Activated naive CD4-positive, alpha-beta T cell treated with anti-CD3 and anti-CD28 coated beads, Interleukin-2, amount 50 U/mL, for 24 hours (primary cell): ENCODE results near the gene GOLGA8H.
"Not testable (repeated sequence)": the region's sequence is repeated elsewhere in the genome, so short reads cannot be mapped to it uniquely, and the experiment has no call there.

ENCODE experiments used
- H3K27ac Mint-ChIP-seq: one replicate; pipeline ENCODE4 v1.8.0; 2021; ENCODE audit warnings: mild to moderate bottlenecking, mixed read lengths
- H3K27me3 Mint-ChIP-seq: one replicate; pipeline ENCODE4 v1.8.0; 2021; ENCODE audit warnings: mixed read lengths
- H3K36me3 Mint-ChIP-seq: one replicate; pipeline ENCODE4 v1.8.0; 2021; ENCODE audit warnings: mixed read lengths
- H3K4me1 Mint-ChIP-seq: one replicate; pipeline ENCODE4 v1.8.0; 2021; ENCODE audit warnings: mixed read lengths
- H3K4me3 Mint-ChIP-seq: one replicate; pipeline ENCODE4 v1.8.0; 2021; ENCODE audit warnings: mild to moderate bottlenecking, mixed read lengths
- H3K9me3 Mint-ChIP-seq: one replicate; pipeline ENCODE4 v1.8.0; 2021; ENCODE audit warnings: mixed read lengths

GOLGA8H gene, protein sequence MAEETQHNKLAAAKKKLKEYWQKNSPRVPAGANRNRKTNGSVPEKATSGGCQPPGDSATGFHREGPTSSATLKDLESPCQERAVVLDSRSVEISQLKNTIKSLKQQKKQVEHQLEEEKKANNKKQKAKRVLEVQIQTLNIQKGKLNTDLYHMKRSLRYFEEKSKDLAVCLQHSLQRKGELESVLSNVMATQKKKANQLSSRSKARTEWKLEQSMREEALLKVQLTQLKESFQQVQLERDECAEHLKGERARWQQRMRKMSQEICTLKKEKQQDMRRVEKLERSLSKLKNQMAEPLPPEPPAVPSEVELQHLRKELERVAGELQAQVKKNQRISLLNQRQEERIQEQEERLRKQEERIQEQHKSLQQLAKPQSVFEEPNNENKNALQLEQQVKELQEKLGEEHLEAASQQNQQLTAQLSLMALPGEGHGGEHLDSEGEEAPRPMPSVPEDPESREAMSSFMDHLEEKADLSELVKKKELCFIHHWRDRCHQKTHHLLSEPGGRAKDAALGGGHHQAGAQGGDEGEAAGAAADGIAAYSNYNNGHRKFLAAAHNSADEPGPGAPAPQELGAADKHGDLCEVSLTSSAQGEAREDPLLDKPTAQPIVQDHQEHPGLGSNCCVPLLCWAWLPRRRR

DNA sequence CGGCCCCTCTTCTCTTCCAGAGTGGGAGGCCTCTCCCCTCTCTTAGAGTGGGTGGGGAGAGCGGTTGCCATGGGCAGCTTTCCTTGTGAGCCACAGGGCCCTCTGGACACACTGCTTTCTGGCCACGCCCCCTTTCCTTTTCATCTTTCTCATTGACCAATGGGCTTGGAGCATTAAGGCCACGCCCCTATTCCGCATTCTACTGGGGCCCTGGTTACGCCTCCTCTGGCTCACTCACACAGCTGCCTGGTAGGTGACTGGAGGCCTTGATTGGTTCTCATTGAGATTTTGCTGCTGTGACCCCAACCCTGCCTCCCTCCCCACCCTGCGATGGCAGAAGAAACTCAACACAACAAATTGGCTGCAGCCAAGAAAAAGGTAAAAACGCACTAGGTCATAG is at the start of gene GOLGA8H:
Gene GOLGA8H, plus strand, starts transcription at position 233 of the 400 bp plus-strand sequence. Its CDS starts 98 bp downstream, at position 331.
- not testable (repeated sequence) for H3K9me3 Mint-ChIP-seq, H3K36me3 Mint-ChIP-seq, H3K27me3 Mint-ChIP-seq, H3K4me3 Mint-ChIP-seq, H3K4me1 Mint-ChIP-seq, H3K27ac Mint-ChIP-seq

- H3K9me3 Mint-ChIP-seq, H3K4me1 Mint-ChIP-seq, H3K36me3 Mint-ChIP-seq, H3K27me3 Mint-ChIP-seq, H3K4me3 Mint-ChIP-seq, H3K27ac Mint-ChIP-seq: not testable (repeated sequence)
Measured at GRCh38 chr15:30566949-30567348, 36.9 kb upstream of the GOLGA8H start.

GRCh38 chr15:30573012-30573491 is 30.8 kb upstream of the GOLGA8H start:
- H3K27ac Mint-ChIP-seq, H3K36me3 Mint-ChIP-seq, H3K4me1 Mint-ChIP-seq, H3K4me3 Mint-ChIP-seq, H3K27me3 Mint-ChIP-seq, H3K9me3 Mint-ChIP-seq: not testable (repeated sequence)

GRCh38 chr15:30579394-30579970 is 24.3 kb upstream of the GOLGA8H start:
- not testable (repeated sequence) for H3K27ac Mint-ChIP-seq, H3K9me3 Mint-ChIP-seq, H3K27me3 Mint-ChIP-seq, H3K4me3 Mint-ChIP-seq, H3K36me3 Mint-ChIP-seq, H3K4me1 Mint-ChIP-seq

GRCh38 chr15:30580716-30581115 is 23.1 kb upstream of the GOLGA8H start:
- not testable (repeated sequence) for H3K36me3 Mint-ChIP-seq, H3K27ac Mint-ChIP-seq, H3K4me1 Mint-ChIP-seq, H3K4me3 Mint-ChIP-seq, H3K9me3 Mint-ChIP-seq, H3K27me3 Mint-ChIP-seq

DNA sequence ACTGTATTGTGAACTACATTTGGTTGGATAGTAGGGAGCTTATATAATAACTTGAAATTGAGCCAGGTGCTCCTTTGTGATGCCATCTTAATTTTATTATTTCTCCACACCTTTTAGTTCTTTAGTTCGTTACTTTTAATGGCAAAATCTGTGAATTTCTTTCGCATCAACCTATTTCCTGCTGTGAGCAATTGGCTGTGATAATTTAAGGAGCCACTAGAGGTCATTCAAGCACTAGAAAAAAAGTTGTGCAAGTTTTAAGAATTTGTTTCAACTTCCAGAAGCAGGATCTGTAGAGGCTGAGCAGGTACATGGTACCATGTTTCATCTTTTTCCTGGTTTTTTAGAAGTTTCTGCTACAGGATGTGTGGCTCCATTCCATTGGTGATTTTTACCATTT is 4.9 kb upstream of the GOLGA8H start:
- H3K4me3 Mint-ChIP-seq, H3K27ac Mint-ChIP-seq, H3K4me1 Mint-ChIP-seq, H3K27me3 Mint-ChIP-seq, H3K9me3 Mint-ChIP-seq, H3K36me3 Mint-ChIP-seq: not testable (repeated sequence)

- not testable (repeated sequence) for H3K9me3 Mint-ChIP-seq, H3K27me3 Mint-ChIP-seq
Measured at GRCh38 chr15:30612271-30612670, 8.4 kb downstream of the GOLGA8H start.

GRCh38 chr15:30621342-30621741 is 17.5 kb downstream of the GOLGA8H start:
- H3K4me3 Mint-ChIP-seq, H3K4me1 Mint-ChIP-seq, H3K9me3 Mint-ChIP-seq, H3K27me3 Mint-ChIP-seq, H3K36me3 Mint-ChIP-seq, H3K27ac Mint-ChIP-seq: not testable (repeated sequence)

More at GRCh38 chr15:30612271-30612670, 8.4 kb downstream of the GOLGA8H start:
- not testable (repeated sequence) for H3K27ac Mint-ChIP-seq, H3K4me3 Mint-ChIP-seq, H3K36me3 Mint-ChIP-seq, H3K4me1 Mint-ChIP-seq

DNA sequence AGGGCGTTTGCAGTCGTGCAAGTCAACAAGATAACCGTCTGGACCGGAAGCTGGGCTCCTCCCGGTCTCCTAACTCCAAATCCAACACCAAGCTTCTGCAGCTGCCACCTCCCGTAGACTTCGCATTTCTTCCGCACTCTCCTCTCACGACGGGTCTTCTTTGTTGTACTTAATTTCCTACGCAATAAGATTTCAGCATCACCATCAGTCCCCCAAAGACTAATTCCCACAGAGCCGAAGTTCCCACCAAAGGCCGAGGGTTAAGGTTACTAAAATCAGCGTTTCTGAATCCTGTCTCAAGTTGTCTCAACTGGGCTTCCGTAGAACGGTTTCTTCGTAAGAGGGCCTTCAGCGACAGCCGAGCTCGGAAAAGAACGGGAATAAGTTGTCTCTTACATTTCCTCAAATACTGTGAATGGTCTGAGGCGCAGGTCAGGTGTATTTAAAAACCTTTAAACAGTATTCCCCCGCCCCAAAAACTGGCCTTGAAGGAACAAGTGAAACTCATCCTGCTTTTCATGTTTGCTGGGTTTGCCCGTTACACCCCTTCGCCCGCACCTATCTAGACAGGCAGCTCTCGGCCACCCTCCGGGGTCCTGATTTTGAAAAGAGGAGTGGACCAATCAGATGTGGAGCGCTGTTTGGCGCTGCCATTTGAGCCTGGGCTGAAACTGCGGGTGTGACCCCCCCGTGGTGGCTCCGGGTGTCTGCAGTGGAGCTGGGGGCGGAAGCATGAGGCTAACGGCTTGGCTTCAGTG is 21.8 kb downstream of the GOLGA8H start, which contains the start of gene ARHGAP11B:
Gene ARHGAP11B, plus strand, starts transcription at position 693 of the 758 bp plus-strand sequence.
- H3K27ac Mint-ChIP-seq, result peak within 1 kb of the TSS; percentile 99
- not testable (repeated sequence) for H3K9me3 Mint-ChIP-seq, H3K27me3 Mint-ChIP-seq, H3K36me3 Mint-ChIP-seq
- H3K4me3 Mint-ChIP-seq, result peak within 1 kb of the TSS; percentile 100
- peaks cover 23% of the 10 kb centered on the region for H3K4me1 Mint-ChIP-seq

- Mint-ChIP-seq H3K27ac (peak overlapping the region; percentile 99), H3K4me1 (peaks cover 23% of the 10 kb centered on the region), H3K4me3 (peak overlapping the region; percentile 100)
- H3K9me3 Mint-ChIP-seq, H3K36me3 Mint-ChIP-seq, H3K27me3 Mint-ChIP-seq: not testable (repeated sequence)
Measured at GRCh38 chr15:30626194-30626565, 22.4 kb downstream of the GOLGA8H start.

DNA sequence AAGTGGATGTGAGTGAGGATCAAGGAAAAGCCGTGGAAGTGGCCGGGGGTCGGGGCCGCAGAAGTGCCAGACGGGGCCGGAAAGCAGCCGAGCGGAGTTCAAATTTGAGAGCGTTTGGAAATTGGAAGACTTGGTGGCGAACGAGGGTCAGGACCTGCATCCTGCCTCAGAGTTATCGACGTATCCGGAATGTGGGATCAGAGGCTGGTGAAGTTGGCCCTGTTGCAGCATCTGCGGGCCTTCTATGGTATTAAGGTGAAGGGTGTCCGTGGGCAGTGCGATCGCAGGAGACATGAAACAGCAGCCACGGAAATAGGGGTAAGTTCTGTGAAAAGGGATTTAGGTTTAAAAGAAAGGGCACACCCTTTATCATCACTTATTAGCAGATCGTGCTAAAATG is 22.8 kb downstream of the GOLGA8H start:
- Mint-ChIP-seq H3K4me1 (peaks cover 23% of the 10 kb centered on the region), H3K27ac (peak overlapping the region; percentile 83), H3K4me3 (peak overlapping the region; percentile 100)
- H3K27me3 Mint-ChIP-seq, H3K36me3 Mint-ChIP-seq, H3K9me3 Mint-ChIP-seq: not testable (repeated sequence)

GRCh38 chr15:30650012-30650929 is 46.4 kb downstream of the GOLGA8H start:
- no peaks in the 10 kb centered on the region for H3K27me3 Mint-ChIP-seq
- peaks cover 11% of the 10 kb centered on the region for H3K4me1 Mint-ChIP-seq
- no peak overlapping the region for H3K4me3 Mint-ChIP-seq
- peaks cover 9% of the 10 kb centered on the region for H3K36me3 Mint-ChIP-seq
- no peaks in the 10 kb centered on the region for H3K9me3 Mint-ChIP-seq
- no peak overlapping the region for H3K27ac Mint-ChIP-seq

DNA sequence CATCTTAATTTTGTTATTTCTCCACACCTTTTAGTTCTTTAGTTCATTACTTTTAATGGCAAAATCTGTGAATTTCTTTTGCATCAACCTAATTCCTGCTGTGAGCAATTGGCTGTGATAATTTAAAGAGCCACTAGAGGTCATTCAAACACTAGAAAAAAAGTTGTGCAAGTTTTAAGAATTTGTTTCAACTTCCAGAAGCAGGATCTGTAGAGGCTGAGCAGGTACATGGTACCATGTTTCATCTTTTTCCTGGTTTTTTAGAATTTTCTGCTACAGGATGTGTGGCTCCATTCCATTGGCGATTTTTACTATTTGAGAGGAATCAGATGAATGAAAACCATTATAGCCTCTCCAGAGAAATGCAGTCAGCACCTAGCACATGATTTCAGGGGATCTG is 57.3 kb downstream of the GOLGA8H start:
- not testable (repeated sequence) for H3K27ac Mint-ChIP-seq, H3K4me1 Mint-ChIP-seq, H3K27me3 Mint-ChIP-seq, H3K36me3 Mint-ChIP-seq, H3K9me3 Mint-ChIP-seq, H3K4me3 Mint-ChIP-seq
